ENCODE data around the gene NKX2-2. TPM values are rescaled to one million over a fixed set of nuclear protein-coding genes. Genes with fewer than 3 reads are reported as not detected.

NKX2-2 gene
- total RNA-seq, 6 donors from 2014 or later = not detected

DNA sequence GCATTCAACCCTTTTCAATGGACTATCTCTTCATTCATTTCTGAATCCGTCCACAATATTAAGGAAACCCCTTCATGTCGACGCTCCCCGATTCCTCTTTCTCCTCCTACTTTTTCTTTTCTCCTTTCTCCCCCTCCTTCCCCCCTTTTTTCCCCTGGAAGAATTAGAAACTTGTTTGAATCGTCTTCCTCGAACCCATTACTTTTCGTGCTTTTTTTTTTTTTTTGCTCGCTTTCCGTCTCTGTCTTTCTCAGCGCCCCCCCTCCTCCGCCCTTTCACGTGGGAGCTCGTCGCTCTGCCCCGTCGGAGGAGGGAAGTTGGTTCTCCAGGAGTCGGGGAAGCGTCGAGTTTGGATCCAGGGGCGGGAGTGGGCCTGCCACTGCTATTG is 2.3 kb upstream of the NKX2-2 start:
- no peaks in the 10 kb centered on the region for H3K9me3 ChIP-seq
- H3K4me1 ChIP-seq = peaks cover 38 to 79% (median 49%) of the 10 kb centered on the region in 4 donors
- no peak overlapping the region for H3K4me3 ChIP-seq
- peaks cover 7 to 99% (median 63%) of the 10 kb centered on the region in 4 donors for H3K27me3 ChIP-seq
- TF ChIP-seq, protein P1, sequence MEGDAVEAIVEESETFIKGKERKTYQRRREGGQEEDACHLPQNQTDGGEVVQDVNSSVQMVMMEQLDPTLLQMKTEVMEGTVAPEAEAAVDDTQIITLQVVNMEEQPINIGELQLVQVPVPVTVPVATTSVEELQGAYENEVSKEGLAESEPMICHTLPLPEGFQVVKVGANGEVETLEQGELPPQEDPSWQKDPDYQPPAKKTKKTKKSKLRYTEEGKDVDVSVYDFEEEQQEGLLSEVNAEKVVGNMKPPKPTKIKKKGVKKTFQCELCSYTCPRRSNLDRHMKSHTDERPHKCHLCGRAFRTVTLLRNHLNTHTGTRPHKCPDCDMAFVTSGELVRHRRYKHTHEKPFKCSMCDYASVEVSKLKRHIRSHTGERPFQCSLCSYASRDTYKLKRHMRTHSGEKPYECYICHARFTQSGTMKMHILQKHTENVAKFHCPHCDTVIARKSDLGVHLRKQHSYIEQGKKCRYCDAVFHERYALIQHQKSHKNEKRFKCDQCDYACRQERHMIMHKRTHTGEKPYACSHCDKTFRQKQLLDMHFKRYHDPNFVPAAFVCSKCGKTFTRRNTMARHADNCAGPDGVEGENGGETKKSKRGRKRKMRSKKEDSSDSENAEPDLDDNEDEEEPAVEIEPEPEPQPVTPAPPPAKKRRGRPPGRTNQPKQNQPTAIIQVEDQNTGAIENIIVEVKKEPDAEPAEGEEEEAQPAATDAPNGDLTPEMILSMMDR (IDR thresholded peaks at IDR 0.05) = no peak
- H3K27ac ChIP-seq = no peak overlapping the region
- no peaks in the 10 kb centered on the region for H3K36me3 ChIP-seq
- ATAC-seq (ENCODE audit: low FRiP score in 2 of 2) = no peak
- WGBS, 2 donors = 6 to 12% methylated on average over 19 to 20 of the region's 20 CpGs
- DNase-seq = no peak

DNA sequence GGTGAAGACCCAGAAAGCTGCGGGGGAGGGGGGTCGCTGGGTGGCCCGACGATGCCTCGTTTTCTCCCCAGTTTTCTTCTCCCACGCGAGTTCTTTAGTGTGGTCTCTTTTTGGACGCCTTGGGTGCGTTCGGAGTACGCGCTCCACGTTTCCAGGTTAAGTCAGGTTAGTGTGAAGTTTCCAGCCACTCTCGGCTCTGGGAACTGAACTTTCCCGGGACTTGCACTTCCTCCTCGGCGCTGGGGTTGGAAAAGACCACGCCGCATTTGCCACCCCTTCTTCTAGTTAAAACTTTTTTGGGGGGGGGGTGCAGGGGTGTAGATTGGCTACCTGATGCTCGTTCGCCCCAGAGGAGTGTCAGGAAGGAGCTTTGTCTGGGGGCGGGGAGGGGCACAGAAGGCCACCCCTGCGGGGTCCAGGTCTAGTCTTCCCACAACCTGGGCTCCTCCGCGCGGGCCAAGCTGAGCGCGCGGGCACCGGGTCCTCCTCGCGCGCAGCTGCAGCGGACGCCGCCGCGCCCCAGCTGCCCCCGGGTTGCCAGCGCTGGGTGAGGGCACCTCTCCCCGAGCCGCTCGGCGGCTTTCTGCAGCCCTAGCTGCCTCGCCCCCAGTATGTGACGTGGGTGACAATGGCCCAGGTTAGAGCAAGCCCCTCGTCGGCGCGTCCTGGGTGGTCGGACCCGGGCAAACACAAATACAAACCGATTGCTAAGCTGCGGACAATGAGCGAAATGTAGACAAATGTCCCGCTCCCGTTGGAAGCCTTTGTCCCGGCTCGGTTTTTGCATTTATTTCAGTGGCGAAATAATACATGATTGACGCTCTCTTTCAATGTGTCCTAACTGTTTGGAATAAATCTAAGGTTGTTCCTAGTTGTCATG is 1.7 kb upstream of the NKX2-2 start:
- H3K4me1 ChIP-seq = peaks cover 41 to 79% (median 55%) of the 10 kb centered on the region in 4 donors
- peak in 1 of 2 donors; percentile 72 for DNase-seq

DNA sequence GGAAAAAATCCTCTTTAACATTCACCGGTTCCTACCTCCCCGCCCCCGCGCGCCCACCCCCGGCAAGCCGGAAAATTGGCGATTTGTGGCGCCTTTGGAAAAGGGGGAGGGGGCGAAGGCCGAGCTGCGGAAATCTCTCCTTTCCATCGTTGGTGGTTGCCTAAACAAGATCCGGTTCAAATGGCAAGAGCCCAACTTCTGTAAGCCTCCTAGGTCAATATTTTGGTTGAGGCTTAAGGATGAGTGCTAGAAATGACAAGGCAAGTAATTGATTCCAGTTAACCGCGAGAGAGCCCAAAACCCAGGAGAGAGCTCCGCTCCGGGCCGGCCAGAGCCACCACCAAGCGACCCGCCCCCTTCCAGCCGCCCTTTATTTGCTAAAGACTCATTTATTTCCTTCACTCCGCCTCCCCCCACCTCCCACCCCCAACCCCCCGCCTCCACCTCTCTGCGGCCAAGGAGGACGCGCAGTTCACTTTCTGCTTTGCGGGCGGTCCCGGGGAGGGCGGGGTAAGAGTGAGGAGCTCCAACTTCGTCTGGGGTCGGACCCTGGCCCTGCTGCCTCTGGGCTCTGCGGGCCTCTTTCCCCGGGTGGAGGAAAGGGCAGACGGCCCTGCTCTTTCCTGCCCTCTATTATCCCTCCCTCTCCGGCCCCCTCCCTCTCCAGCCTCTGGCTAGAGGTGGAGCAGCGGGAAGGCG is 838 bp upstream of the NKX2-2 start:
- Histone ChIP-seq H3K27me3 (peaks cover 7 to 99% (median 68%) of the 10 kb centered on the region in 4 donors), H3K27ac (no peak overlapping the region), H3K4me3 (peak overlapping the region in 1 of 4 donors; percentile 32), H3K9me3 (no peaks in the 10 kb centered on the region), H3K36me3 (no peaks in the 10 kb centered on the region), H3K4me1 (peaks cover 50 to 85% (median 63%) of the 10 kb centered on the region in 4 donors)
- DNase-seq (peak in 1 of 2 donors; percentile 67), ATAC-seq (ENCODE audit: low FRiP score in 2 of 2) (no peak)
- TF ChIP-seq POLR2AphosphoS5 (IDR thresholded peaks at IDR 0.05) = no peak
- TF ChIP-seq, protein P1 (IDR thresholded peaks at IDR 0.05) = no peak
- TF ChIP-seq POLR2A (IDR thresholded peaks at IDR 0.05) = no peak
- TF ChIP-seq EP300 (IDR thresholded peaks at IDR 0.05) = no peak
- 5 to 7% methylated on average over 26 to 28 of the region's 39 CpGs for WGBS, 2 donors

More for the DNA sequence above, 1.7 kb upstream of the NKX2-2 start:
- no peak for ATAC-seq (ENCODE audit: low FRiP score in 2 of 2)
- Histone ChIP-seq H3K36me3 (no peaks in the 10 kb centered on the region), H3K9me3 (no peaks in the 10 kb centered on the region), H3K27ac (no peak overlapping the region), H3K27me3 (peaks cover 7 to 99% (median 65%) of the 10 kb centered on the region in 4 donors), H3K4me3 (no peak overlapping the region)
- WGBS, 2 donors = 5 to 6% methylated on average over 48 to 52 of the region's 61 CpGs
- TF ChIP-seq POLR2AphosphoS5 (IDR thresholded peaks at IDR 0.05) = no peak
- TF ChIP-seq, protein P1 (IDR thresholded peaks at IDR 0.05) = no peak

DNA sequence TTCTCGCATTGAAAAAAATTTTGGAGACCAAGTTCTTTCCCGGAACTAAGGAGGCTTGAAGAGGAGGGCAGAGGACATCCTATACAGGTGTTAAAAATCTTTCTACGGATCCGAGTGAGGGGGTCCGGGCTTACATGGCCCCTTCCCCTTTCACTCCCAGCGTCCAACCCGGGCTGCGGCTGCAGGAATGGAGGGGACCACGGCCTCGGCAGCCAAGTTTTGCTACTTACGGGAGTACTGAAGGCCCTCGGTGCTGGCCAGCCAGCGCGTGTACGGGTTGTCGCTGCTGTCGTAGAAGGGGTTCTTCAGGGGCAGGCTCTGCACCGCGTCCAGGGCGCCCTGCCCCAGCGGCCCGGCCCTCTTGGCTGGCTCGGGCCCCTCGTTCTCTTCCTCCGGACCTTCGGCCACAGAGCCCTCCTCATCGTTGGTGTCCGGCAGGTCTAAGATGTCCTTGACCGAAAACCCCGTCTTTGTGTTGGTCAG is 642 bp downstream of the NKX2-2 start:
- TF ChIP-seq POLR2AphosphoS5 (IDR thresholded peaks at IDR 0.05) (no peak), POLR2A (IDR thresholded peaks at IDR 0.05) (no peak), EP300 (IDR thresholded peaks at IDR 0.05) (no peak)
- TF ChIP-seq, protein P1 (IDR thresholded peaks at IDR 0.05) = no peak
- peak overlapping the region in 2 of 4 donors; percentile 18 to 32 for H3K4me3 ChIP-seq
- WGBS, 2 donors = 0 to 3% methylated on average over 5 to 17 of the region's 30 CpGs
- peak in 1 of 2 donors; percentile 73 for DNase-seq
- no peaks in the 10 kb centered on the region for H3K9me3 ChIP-seq
- no peaks in the 10 kb centered on the region for H3K36me3 ChIP-seq
- no peak overlapping the region for H3K27ac ChIP-seq
- H3K4me1 ChIP-seq = peaks cover 53 to 80% (median 62%) of the 10 kb centered on the region in 4 donors
- peaks cover 7 to 99% (median 73%) of the 10 kb centered on the region in 4 donors for H3K27me3 ChIP-seq
- no peak for ATAC-seq (ENCODE audit: low FRiP score in 2 of 2)
